GM18951 (cell line): ENCODE data around the gene KNDC1.
"Not testable (repeated sequence)": the region's sequence is repeated elsewhere in the genome, so short reads cannot be mapped to it uniquely, and the experiment has no call there.

Experiments
- POLR2A ChIP-seq: IDR thresholded peaks from 4 replicates; pipeline ENCODE4 v1.6.1; 2011; ENCODE audit warnings: mild to moderate bottlenecking; ENCODE audit not compliant: insufficient read length, insufficient read depth; ENCODE audit errors: extremely low read depth
- in situ Hi-C: fragments of 300-500 bp; cut with MboI; formaldehyde crosslinking; loops from one replicate; pipeline ENCODE4 v1.12.0; 2022; ENCODE audit warnings: low sequenced_read_pairs, mixed read lengths, inconsistent platforms; ENCODE audit not compliant: unreplicated experiment

KNDC1 gene

GRCh38 chr10:133260895-133261725 lies 101.1 kb downstream of the KNDC1 start:
- in situ Hi-C loops: no loop called here
- TF ChIP-seq POLR2A: no peak

GRCh38 chr10:133261726-133262325 lies 101.8 kb downstream of the KNDC1 start:
- in situ Hi-C loops: no loop called here
- peak; percentile 67 for TF ChIP-seq POLR2A

- in situ Hi-C loops: no loop called here
- peak; percentile 10 for TF ChIP-seq POLR2A
Observed at GRCh38 chr10:133262696-133263095, 102.7 kb downstream of the KNDC1 start.

- in situ Hi-C loops: no loop called here
- no peak for TF ChIP-seq POLR2A
Observed at GRCh38 chr10:133263674-133264073, 103.7 kb downstream of the KNDC1 start.

- in situ Hi-C loops: no loop called here
- TF ChIP-seq POLR2A: no peak
Observed at GRCh38 chr10:133264461-133264860, 104.4 kb downstream of the KNDC1 start.

- in situ Hi-C loops: not testable (repeated sequence)
Observed at GRCh38 chr10:133265052-133265451, 105.0 kb downstream of the KNDC1 start.

- in situ Hi-C loops: no loop called here
- no peak for TF ChIP-seq POLR2A
Observed at GRCh38 chr10:133266056-133266795, 106.2 kb downstream of the KNDC1 start.

GRCh38 chr10:133267293-133267692 lies 107.3 kb downstream of the KNDC1 start:
- in situ Hi-C loops: no loop called here
- TF ChIP-seq POLR2A: no peak

- in situ Hi-C loops: no loop called here
- TF ChIP-seq POLR2A: no peak
Observed at GRCh38 chr10:133267829-133268228, 107.8 kb downstream of the KNDC1 start.

- in situ Hi-C loops: no loop called here
- TF ChIP-seq POLR2A: no peak
Observed at GRCh38 chr10:133268532-133268931, 108.5 kb downstream of the KNDC1 start.

GRCh38 chr10:133269367-133269766 lies 109.3 kb downstream of the KNDC1 start:
- in situ Hi-C loops: no loop called here
- TF ChIP-seq POLR2A: no peak

- no peak for TF ChIP-seq POLR2A
- in situ Hi-C loops: no loop called here
Observed at GRCh38 chr10:133270204-133270603, 110.2 kb downstream of the KNDC1 start.

GRCh38 chr10:133270773-133271297 lies 110.8 kb downstream of the KNDC1 start:
- in situ Hi-C loops: no loop called here
- TF ChIP-seq POLR2A: no peak
